Measurements from ENCODE around the gene BACH1. TPM values are rescaled to one million over a fixed set of nuclear protein-coding genes. Genes with fewer than 3 reads are reported as not detected.
"Not testable (repeated sequence)": the region's sequence is repeated elsewhere in the genome, so short reads cannot be mapped to it uniquely, and the experiment has no call there.

BACH1 gene
- total RNA-seq, result 100 to 1,000 TPM in 1 of 2 donors, 10 to 100 TPM in 1; 79.7 to 106 TPM
- 10 to 100 TPM in 1 of 2 donors, 1 to 10 TPM in 1; 9.2 to 28.8 TPM for polyA plus RNA-seq
- long read RNA-seq, donor 1, full-length matches to known transcripts, result 5 of 5 reads
- long read RNA-seq, donor 1, partial matches to known transcripts, result 0 of 5 reads
- long read RNA-seq, donor 1, other reads (novel, unspliced or antisense), result 0 of 5 reads
- long read RNA-seq, donor 2, result 0 reads
- long read RNA-seq, donor 3, full-length matches to known transcripts, result 2 of 2 reads
- long read RNA-seq, donor 3, partial matches to known transcripts, result 0 of 2 reads
- long read RNA-seq, donor 3, other reads (novel, unspliced or antisense), result 0 of 2 reads
- long read RNA-seq, donor 4, result 0 reads
- long read RNA-seq, donor 5, full-length matches to known transcripts, result 3 of 3 reads
- long read RNA-seq, donor 5, partial matches to known transcripts, result 0 of 3 reads
- long read RNA-seq, donor 5, other reads (novel, unspliced or antisense), result 0 of 3 reads

DNA sequence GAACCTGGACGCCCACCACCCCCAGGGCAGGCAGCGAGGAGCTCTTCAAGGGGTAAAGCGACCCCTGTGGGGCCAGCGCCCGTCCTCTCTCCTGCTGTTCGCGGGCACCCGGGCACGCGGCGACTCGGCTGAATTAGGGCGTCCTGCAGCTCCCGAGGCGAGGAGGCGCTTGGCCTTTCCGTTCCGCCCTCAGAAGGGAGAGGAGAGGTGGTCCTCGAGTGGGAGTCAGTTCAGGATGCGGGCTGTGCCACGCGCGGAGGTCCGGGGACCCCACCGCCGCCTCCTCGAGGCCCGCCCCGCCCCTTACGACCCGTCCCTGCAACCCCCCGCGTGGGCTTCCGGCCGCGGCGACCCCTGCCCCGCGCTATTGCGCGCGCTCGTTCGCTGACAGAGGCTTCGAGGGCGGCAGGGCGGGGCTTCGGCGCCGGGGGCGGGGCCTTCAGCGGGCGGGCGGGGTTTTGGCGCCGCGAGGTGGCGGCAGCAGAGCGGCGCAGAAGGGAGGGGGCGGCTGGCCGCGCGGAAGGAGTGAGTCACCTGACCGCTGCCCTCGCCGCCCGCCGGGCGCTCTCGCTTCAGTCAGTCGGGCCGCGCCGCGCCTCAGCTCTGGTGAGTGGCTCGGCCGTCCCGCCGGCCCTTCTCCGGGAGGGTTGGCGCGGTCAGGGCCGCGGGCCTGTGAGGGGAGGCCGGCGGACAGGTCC, at the start of gene BACH1:
BACH1 (plus strand) TSS at position 575 of the 698 bp plus-strand sequence. CDS start 22,359 bp downstream, outside the sequence.
- Histone ChIP-seq H3K9me3 (ENCODE audit: control insufficient read depth in 4 of 4, insufficient read depth in 3 of 4, low read length in 3 of 4) (no peaks in the 10 kb centered on the region), H3K36me3 (ENCODE audit: control insufficient read depth in 4 of 4, insufficient read depth in 4 of 4, low read length in 4 of 4) (no peaks in the 10 kb centered on the region), H3K27ac (ENCODE audit: low read depth in 1 of 2, low read length in 1 of 2) (peak within 1 kb of the TSS; percentile 89 to 96), H3K27me3 (ENCODE audit: control insufficient read depth in 3 of 3, insufficient read depth in 3 of 3, low read length in 2 of 3) (no peaks in the 10 kb centered on the region), H3K4me3 (peak within 1 kb of the TSS; percentile 56), H3K4me1 (ENCODE audit: control insufficient read depth in 5 of 5, insufficient read depth in 5 of 5, low read length in 5 of 5) (peaks cover 3 to 37% (median 20%) of the 10 kb centered on the region in 5 donors), H3K9ac (ENCODE audit: insufficient read depth in 1 of 2, low read length in 2 of 2) (peak within 1 kb of the TSS; percentile 80 to 85)
- TF ChIP-seq, protein P1, sequence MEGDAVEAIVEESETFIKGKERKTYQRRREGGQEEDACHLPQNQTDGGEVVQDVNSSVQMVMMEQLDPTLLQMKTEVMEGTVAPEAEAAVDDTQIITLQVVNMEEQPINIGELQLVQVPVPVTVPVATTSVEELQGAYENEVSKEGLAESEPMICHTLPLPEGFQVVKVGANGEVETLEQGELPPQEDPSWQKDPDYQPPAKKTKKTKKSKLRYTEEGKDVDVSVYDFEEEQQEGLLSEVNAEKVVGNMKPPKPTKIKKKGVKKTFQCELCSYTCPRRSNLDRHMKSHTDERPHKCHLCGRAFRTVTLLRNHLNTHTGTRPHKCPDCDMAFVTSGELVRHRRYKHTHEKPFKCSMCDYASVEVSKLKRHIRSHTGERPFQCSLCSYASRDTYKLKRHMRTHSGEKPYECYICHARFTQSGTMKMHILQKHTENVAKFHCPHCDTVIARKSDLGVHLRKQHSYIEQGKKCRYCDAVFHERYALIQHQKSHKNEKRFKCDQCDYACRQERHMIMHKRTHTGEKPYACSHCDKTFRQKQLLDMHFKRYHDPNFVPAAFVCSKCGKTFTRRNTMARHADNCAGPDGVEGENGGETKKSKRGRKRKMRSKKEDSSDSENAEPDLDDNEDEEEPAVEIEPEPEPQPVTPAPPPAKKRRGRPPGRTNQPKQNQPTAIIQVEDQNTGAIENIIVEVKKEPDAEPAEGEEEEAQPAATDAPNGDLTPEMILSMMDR (IDR thresholded peaks at IDR 0.05; ENCODE audit: control extremely low read depth, extremely low read depth), result peak; percentile 17
- WGBS, 2 donors, result 3 to 7% methylated on average over 51 to 87 of the region's 87 CpGs
- DNase-seq (peak; percentile 91 to 96 (median 93)), ATAC-seq (ENCODE audit: insufficient read depth, low FRiP score) (peak; percentile 88)

GRCh38 chr21:29249289-29249688, 49.4 kb upstream of the BACH1 start:
- H3K27me3 ChIP-seq (ENCODE audit: control insufficient read depth in 3 of 3, insufficient read depth in 3 of 3, low read length in 2 of 3); H3K27ac ChIP-seq (ENCODE audit: low read depth in 1 of 2, low read length in 1 of 2); H3K9me3 ChIP-seq (ENCODE audit: control insufficient read depth in 4 of 4, insufficient read depth in 3 of 4, low read length in 3 of 4); H3K9ac ChIP-seq (ENCODE audit: insufficient read depth in 1 of 2, low read length in 2 of 2); ATAC-seq (ENCODE audit: insufficient read depth, low FRiP score); DNase-seq; H3K4me1 ChIP-seq (ENCODE audit: control insufficient read depth in 5 of 5, insufficient read depth in 5 of 5, low read length in 5 of 5); H3K36me3 ChIP-seq (ENCODE audit: control insufficient read depth in 4 of 4, insufficient read depth in 4 of 4, low read length in 4 of 4); H3K4me3 ChIP-seq: not testable (repeated sequence)

- no peak for ATAC-seq (ENCODE audit: insufficient read depth, low FRiP score)
- 82 to 94% methylated on average over 5 of the region's 5 CpGs for WGBS, 2 donors
These were observed 48.1 kb upstream of the BACH1 start for GRCh38 chr21:29250636-29251035.

DNA sequence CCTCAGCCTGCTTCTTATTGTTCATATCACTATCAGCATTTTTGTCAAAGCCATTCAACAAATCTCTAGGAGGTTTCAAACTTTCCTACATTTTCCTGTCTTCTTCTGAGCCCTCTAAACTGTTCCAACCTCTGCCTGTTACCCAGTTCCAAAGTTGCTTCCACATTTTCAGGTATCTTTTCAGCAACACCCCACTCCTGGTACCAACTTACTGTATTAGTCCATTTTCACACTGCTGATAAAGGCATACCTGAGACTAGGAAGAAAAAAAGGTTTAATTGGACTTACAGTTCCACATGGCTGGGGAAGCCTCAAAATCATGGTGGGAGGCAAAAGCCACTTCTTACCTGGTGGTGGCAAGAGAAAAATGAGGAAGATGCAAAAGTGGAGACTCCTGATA, 44.9 kb upstream of the BACH1 start:
- H3K9me3 ChIP-seq (ENCODE audit: control insufficient read depth in 4 of 4, insufficient read depth in 3 of 4, low read length in 3 of 4); H3K4me1 ChIP-seq (ENCODE audit: control insufficient read depth in 5 of 5, insufficient read depth in 5 of 5, low read length in 5 of 5); DNase-seq; H3K9ac ChIP-seq (ENCODE audit: insufficient read depth in 1 of 2, low read length in 2 of 2); H3K36me3 ChIP-seq (ENCODE audit: control insufficient read depth in 4 of 4, insufficient read depth in 4 of 4, low read length in 4 of 4); H3K27ac ChIP-seq (ENCODE audit: low read depth in 1 of 2, low read length in 1 of 2); H3K27me3 ChIP-seq (ENCODE audit: control insufficient read depth in 3 of 3, insufficient read depth in 3 of 3, low read length in 2 of 3); H3K4me3 ChIP-seq; ATAC-seq (ENCODE audit: insufficient read depth, low FRiP score): not testable (repeated sequence)

More at GRCh38 chr21:29250636-29251035, 48.1 kb upstream of the BACH1 start:
- Histone ChIP-seq H3K4me1 (ENCODE audit: control insufficient read depth in 5 of 5, insufficient read depth in 5 of 5, low read length in 5 of 5) (peaks cover 0 to 5% (median 0%) of the 10 kb centered on the region in 5 donors), H3K27me3 (ENCODE audit: control insufficient read depth in 3 of 3, insufficient read depth in 3 of 3, low read length in 2 of 3) (no peaks in the 10 kb centered on the region), H3K4me3 (no peak overlapping the region), H3K27ac (ENCODE audit: low read depth in 1 of 2, low read length in 1 of 2) (no peak overlapping the region), H3K36me3 (ENCODE audit: control insufficient read depth in 4 of 4, insufficient read depth in 4 of 4, low read length in 4 of 4) (no peaks in the 10 kb centered on the region), H3K9ac (ENCODE audit: insufficient read depth in 1 of 2, low read length in 2 of 2) (no peak overlapping the region), H3K9me3 (ENCODE audit: control insufficient read depth in 4 of 4, insufficient read depth in 3 of 4, low read length in 3 of 4) (peaks cover 0 to 6% (median 2%) of the 10 kb centered on the region in 4 donors)
- TF ChIP-seq, protein P1 (IDR thresholded peaks at IDR 0.05; ENCODE audit: control extremely low read depth, extremely low read depth), result no peak
- no peak for DNase-seq
